ENCODE data around the gene ACSS1.

Gene ACSS1

DNA sequence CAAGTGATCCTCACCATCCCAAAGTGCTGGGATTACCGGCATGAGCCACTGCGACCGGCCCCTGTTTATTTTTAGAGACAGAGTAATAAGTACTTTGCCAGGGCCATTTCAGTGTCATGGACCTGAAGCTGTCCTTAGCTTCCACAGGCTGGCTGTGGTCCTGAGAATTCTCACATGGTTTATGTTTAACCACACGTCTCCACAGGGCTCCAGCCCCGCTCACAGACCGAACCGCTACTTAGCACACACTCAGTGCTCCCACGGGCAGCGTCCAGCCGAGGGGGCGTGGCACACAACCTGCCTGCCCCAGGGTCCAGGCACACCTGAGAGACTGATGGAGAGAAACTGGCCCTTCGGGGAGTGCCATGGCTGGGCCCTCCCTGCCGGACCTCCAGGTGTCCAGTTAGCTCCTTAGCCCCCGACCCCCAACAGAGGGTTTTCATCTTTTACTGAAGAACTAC, 11.7 kb downstream of the ACSS1 start:
- DNase-seq (ENCODE audit: low spot score) = no peak

DNA sequence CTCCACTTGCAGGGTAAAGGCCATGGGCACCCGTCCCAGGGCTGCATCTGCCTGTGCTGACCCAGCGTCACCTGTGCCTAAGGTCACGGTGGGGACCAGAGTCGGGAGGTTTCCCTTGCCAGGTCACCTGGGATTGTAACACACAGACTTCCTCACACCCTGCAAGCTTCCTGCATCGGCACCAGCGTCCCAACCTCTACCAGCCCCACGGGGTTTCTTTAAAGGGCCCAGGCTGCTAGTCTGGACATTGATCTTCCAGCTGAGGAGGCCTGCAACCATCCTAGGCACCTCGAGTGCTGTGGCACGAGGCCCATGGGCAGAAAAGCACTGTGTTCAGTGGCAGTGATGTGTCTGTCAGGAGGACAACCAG, 12.6 kb downstream of the ACSS1 start:
- DNase-seq (ENCODE audit: low spot score) = no peak

DNA sequence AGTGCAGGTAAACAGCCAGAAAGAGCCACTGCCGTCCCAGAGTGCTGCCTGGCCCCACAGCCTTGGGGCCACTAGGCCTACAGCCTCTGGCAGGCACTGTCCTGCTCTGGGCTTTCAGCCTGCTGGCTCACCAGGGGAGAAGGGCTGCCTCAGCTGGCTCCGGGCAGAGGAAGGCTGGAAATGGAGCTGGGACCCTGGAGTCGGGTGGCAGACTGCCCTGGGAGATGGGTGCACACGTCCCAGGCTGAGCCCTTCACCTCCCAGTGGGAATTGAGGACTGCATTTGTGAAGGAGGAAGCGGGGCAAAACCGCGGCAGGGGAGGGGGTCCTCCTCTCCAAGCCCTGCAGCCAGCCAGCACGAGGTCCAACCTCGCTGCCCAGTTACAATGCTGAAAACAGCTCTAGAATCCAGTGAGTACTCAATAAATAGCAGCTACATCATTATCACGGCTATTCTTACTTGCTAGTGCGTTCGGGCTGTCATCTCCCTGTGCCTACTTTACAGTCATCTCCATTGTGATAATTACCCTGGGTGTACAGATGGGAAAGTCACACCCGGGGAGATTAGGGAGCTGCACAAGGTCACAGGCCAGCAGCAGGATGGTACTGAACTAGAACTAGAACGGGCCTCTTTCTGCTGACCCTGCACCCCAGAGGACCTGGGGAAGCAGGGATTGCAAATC, 13.1 kb downstream of the ACSS1 start:
- DNase-seq (ENCODE audit: low spot score) = no peak

DNA sequence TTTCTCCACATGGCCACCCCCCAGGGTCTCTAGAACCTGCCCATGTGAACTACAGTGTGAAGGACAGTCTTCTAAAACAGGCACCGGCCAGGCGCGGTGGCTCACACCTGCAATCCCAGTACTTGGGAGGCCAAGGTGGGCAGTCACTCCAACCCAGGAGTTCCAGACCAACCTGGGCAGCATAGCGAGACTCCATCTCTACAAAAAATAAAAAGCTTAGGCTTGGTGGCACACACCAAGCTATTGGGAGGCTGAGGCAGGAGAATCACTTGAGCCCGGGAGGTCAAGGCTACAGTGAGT, 13.7 kb downstream of the ACSS1 start:
- DNase-seq (ENCODE audit: low spot score) = no peak

DNA sequence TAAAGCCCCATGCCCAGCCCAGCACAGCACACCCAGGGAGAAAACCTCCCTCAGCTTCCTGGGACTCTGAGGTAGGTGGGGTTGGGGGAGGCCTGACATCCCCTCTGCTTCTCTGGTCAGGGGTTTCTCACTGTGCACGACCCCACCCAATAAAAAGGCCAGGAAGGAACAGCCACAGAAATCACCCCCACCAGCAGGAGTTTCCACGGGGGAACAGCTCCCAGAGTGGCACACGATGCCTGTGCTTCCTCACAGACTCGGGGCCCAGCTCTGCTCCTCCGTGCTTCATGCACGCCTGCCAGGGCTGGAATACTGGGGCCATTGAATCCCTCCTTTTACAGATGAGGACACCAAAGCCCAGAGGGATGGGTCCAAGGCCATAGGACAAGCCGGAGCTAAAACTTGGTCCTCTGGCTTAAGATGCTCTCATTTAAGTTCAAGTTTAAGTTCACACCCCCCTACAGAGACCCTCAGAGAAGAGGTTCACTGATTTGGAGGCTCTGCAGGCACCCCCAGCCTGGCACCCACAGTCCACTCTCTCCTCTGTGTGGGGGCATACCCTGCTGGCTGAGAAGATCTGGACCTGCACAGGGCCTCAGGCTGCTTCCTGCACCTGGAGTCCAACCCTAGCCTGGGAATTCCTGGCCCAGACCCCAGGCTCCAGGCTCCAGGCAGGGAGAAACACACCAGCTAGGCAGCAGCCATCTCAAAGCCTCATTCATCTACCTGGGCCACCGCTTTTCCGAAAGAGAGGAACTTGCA, 14.3 kb downstream of the ACSS1 start:
- DNase-seq (ENCODE audit: low spot score) = no peak

DNA sequence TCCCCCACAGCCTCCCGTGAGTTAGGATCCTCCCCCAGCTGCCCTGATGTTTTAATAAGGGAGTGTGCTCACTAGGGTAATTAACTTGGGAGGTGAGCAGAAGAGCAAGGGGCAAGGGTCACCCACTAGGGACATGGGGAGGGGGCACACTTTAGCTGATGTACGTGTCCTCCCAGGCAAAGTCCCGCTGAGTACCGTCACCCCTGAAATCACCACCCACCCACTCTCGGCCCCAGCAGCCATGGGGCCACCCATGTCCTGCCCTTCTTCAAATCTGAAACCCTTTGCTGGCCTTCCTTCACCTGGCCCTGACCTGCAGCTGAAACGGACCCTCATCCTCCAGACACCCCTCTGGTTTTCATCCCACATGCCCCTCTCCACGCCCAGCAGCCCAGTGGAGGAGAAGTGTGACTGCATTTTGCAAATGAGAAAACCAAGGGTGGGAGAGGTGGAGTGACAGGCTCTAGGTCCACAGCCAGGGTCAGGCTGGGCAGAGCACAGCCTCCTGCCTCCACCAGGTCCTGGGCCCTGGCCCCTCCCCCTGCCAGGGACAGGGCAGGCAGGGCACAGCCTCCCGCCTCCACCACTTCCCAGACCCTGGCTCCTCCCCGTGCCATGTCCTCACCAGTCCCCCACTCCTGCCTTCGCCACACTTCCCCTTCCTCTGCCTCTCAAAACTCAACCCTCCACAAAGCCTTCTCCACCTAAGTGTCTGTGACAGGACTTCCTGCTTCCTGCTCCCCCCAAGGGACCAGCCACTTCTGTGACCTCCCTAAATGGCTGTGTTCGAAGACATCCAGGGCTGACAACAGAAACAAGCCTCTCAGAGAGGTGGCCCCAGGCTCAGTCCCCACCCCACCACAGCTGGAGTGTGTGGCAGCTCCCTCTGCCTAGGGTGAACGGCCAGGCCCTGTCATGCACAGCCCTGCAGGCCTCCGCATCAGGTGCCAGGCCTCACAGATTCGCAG, 15.1 kb downstream of the ACSS1 start:
- no peak for DNase-seq (ENCODE audit: low spot score)

DNA sequence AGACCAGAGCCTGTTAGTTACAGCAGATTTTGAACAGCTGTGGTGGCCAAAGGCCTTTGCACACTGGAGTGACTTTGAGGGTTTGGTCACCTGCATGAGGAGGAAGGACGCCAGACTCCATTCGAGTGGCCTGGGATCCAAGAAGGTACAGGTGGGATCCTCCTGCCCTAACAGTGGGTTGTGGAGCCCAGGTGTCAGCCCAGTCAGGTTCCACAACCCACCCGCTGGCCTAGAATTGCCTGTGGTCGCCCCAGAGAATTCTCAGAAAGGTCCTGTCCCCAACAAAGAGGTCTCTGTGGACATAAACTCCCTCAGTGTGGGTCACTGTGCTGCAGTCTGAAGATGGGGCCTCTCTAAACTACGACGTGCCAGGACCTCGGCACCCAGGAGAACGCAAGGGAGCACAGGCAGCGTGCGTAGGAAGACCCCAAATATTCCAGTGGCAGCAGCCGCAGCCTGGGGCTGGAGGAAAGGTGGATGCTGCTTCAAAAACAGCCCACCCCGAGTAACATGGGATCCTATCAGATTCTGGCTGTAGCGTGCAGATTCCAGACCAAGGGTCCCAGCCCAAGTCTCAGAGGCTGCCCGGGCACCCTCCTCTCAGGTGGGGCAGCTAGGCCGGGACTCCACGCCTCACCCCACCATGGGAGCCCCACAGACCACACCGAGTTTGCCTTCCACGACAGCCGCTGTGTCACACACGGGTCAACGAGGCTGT, 16.0 kb downstream of the ACSS1 start:
- no peak for DNase-seq (ENCODE audit: low spot score)

DNA sequence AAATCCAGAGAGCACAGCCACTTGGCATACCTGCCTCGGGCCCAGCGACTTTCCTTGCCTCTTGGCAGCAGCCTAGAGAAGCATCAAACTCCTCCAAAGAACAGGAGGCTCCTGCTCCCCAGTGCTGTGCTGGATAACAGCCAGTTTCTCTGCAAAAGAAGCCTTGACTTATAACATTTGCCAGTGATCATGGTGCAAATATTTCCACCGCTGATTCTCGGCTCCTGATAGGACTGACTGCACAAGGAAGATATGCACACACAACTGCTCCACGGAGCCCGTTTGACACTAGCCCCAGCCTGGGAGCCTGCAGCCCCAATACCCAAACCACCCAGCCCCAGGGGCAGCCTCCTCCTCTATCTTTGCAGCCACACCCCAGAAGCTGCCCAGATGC, 17.5 kb downstream of the ACSS1 start:
- DNase-seq (ENCODE audit: low spot score) = peak; percentile 68

DNA sequence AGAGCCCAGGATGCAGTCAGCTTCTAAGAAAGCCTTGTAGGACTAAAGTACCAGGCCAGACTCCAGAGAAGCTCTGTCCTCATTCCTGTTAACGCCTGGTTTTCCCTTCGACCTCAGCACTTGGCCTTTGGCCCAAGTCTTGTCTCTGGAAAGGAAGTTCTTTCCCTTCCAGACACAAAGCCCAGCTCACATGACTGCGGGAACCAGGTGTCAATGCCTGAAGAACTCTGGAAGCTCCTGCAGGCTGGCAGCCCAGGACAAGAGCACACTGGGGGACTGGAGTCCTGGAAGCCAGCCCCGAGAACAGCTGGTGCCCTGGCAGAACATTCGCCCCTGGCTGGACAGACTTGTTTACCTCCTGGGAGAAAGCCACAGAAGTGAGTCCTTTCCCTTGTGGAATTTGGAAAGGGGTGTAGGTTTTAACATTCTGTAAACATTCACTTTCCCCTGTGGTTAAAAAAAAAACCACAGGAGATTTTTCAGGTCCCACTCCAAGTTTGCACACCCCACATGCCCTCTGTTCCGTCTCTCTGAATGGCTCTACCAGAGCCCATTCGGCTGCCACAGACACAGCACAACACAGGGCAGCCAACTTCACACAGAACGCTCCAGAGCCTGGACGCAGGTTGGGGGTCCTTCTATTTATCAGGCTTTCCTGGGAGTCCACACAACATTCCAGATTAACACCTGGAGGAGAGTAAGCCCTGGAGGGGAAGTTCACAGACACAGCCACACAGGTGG, 18.1 kb downstream of the ACSS1 start:
- peak; percentile 82 for DNase-seq (ENCODE audit: low spot score)

DNA sequence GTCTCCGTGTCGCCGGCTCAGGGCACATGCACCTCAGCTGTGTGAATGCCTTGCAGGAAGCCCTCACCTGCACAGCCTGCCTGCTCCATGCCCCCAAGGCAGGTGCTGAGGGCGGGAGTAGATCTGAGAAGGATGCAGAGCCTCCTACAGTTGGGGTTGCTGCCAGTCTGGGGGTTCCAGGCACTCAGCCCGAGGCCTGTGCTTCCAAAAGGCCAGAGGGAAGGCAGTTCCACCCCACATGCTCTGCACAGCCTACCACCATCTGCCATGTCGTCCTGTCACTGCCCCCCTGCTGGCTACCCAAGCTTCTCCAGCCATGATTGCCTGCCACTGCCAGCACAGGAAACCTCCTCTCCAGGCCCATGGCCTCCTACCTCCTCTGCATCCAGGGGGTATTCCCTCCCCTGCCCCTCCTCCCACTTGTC, 19.3 kb downstream of the ACSS1 start:
- DNase-seq (ENCODE audit: low spot score) = no peak

DNA sequence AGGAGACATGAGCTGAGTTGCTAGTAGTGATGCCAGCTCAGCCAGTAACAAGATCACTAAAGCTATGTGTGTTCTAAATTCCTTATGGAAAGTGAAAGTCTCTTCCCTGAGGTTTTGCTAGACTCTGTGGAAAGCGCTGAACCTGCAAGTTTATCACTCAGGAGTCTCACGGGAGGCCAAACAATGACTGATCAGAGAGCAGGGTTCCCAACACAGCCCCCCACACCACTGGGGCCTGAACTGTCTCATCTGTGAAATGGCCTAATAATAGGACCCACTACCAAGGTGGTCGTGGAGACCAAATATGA, 19.9 kb downstream of the ACSS1 start:
- DNase-seq (ENCODE audit: low spot score) = no peak

DNA sequence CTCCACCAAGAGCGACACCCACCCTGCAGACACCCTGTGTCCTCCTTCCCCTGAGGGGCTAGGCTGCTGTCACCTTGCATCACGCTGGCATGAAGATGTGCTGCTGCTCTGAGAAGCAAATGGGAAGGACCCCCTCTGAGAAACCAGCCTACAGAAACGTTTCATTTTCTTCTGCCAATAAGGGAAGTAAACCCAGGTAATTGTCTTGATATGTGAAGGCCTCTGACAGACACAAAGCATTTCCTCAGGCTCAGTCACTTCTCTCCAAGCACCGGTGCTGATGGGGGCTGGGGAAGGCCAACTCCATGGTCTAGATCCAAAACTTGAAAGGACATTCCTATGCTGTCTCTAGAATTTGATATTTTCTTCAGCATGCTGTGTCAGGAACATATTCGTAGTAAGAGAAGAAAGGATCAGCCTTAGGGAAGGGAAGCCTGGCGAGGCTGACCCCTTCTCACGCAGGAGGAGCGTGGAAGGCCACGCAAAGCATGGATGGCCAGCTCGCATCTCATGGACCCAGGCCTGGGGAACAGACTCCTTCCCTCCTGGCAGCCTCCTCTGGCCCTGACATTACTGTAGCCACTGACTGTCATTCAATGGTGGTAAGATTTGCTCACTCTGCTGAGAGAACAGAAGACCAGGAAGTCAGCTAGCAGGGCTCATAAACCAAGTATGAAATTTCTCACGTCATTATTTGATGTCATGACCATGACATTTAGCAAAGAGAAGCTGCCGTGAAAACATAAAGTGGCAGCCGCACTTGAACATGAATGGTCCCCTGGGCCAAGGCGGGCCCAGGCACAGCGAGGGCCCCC, 20.4 kb downstream of the ACSS1 start:
- DNase-seq (ENCODE audit: low spot score) = no peak

DNA sequence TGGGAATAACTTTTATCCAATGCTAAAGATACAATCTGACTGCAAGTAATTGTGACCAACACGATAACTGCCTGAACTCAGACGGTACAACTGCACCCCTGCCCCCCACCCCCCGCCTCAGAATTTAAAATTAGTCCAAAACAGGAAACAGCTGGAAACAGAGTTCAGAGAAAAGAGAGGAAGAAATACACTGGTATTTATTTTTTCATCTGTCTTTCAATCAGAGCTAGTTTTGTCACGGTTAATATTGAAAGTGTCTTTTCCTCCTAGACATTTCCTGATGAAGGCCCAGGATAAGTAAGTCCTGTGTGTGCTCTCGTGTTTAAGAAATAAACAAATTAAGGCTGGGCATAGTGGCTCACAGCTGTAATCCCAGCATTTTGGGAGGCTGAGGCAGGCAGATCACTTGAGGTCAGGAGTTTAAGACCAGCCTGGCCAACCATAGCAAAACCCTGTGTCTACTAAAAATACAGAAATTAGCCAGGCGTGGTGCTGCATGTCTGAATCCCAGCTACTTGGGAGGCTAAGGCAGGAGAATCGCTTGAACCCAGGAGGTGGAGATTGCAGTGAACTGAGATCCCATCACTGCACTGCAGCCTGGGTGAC, 21.5 kb downstream of the ACSS1 start:
- DNase-seq (ENCODE audit: low spot score) = no peak

DNA sequence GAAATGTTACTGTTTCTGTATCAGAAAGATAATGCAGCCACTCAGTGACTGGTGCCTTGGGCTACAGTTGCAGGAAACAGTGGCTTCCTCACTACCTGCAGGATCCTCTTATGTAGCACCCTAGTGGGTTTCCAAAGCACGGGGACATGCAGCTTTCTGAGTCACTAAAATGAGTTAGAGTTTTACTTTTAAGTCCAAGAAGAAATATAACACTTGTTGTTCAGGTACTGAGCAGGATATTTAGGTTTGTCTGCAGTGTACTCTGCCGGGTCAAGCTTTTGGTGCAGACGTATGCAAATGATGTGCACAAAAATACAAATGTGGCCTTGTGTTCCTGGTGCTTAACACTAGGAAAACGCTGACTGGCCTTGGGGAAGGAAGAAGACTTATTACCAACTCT, 22.0 kb downstream of the ACSS1 start:
- no peak for DNase-seq (ENCODE audit: low spot score)

DNA sequence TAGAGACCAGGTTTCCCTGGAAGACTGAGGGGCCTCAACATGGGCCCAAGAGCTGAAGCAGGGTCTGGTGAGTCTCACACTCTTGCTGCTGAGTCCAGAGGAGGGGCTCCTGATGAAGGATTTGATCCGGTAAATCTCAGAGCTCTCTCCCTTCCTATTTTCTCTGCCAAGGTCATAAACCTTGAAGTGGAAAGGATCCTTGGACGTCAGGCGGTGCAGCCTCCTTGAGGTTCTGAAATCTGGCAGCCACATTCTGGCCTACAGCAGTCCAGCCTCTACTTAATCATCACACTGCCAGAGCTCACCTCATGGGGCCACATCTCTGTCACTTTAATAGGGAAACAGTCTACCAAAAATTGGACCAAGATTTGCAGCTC, 24.0 kb downstream of the ACSS1 start:
- DNase-seq (ENCODE audit: low spot score) = no peak

DNA sequence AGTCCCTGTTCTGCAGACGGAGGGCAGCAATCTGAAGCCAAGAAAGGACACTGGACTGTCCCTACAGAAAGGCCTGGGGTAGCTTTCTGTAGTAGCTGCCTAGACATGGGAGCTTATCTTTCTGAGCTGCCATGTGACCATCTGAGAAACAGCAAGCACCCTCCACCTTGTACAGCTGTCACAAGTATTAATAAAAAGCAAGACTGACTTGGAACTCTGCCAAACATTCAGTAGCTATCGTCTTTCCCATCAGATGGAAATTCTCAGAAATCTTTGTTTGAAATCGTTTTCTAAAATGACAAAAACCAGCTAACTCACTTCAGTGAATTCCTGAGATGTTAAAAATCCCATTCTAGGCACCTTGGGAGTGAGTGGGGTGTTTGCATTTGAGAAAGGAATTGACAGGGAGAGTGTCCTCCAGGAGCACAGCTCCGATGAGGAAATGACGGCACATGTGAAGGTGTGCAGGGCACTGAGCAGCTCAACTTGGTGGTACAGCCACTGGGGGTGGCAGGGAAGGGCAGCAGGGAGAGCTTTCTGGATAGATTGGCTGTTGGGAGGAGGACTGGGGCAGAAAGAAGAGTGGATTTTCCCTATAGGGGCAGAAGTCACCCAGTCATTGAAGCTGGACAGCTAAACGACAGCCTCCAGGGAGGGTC, 24.5 kb downstream of the ACSS1 start:
- no peak for DNase-seq (ENCODE audit: low spot score)

DNA sequence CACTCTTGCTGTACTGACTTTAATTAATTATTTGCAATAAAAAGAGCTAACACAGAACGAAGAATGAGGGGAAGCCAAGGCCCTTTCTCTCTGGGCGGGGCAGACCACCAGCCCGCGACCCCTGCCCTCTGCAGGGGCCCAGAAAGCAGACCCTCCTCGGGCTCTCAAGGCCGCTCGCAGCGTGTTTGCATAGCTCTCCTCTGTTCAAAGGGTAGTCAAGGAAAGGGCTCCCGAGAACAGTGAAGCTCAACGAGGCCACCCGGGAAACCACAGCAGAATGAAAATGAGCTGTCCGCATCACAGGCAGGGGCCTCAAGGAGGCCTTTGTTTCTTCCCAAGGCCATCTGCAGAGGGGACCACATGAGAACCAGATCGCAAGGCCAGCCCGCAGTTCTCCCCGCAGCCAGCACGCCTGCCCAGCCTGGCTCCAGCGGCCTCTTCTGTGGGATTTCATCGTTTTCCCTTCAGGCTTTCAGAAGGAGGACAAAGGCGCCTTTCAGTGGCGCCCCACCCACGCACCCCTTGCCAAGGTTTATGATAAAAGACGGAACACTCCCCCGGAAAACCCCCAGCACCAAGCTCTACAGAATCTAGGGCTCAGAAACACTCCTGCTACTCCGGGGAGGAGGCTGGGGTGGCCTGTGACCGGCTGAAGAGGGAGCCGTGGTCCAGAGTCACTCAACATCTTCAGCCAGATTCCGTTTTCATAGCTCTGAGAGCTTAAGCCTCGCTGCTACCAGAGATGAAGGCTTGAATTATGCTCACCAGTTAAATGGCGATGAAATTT, 25.3 kb downstream of the ACSS1 start:
- no peak for DNase-seq (ENCODE audit: low spot score)

DNA sequence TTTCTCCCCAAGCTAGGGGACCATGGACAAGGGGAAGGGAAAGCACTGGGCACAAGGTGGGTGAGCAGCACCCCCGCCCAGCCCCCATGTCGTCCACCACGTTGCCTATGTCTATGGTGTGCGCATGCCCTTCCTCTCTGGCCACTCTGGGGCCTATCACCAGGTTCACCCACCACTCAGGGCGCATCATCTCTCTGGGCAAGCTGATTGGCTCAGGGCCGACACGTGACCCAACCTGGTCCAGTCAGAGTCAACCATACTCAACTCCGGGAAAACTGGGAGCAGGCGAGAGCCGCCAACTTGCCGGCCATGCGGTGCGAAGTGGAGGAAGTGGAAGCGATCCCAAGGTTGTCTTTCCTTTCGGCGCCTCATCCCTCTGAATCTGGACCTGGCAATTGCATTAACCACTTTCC, 25.9 kb downstream of the ACSS1 start:
- no peak for DNase-seq (ENCODE audit: low spot score)

DNA sequence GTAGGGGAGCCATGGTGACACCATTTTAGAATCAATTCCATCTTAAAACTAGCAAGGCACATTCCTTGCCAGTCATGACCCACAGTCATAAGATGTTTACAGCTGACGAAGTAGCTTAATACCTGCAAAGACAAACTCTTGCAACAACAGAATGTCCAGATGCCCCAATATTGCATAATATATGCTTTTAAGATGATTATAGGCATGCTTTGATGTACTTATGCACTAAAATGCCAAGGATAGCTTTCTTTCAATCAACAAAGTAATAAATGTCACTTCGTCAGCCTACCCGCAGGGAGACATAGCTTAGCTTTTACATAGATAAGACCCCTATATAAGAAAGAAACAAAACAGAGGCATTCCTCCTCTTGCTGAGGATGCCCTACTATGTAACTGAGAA, 26.7 kb downstream of the ACSS1 start:
- no peak for DNase-seq (ENCODE audit: low spot score)

All from GM03348 (cell line).